ENCODE results near the gene ADAMTS12. TPM values are rescaled to one million over a fixed set of nuclear protein-coding genes. Genes with fewer than 3 reads are reported as not detected.

The ADAMTS12 gene
- total and polyA plus RNA-seq, 2 donors (not counting 1 experiment from before 2014, with no cell fraction given): 10.7 to 44.8 TPM

DNA sequence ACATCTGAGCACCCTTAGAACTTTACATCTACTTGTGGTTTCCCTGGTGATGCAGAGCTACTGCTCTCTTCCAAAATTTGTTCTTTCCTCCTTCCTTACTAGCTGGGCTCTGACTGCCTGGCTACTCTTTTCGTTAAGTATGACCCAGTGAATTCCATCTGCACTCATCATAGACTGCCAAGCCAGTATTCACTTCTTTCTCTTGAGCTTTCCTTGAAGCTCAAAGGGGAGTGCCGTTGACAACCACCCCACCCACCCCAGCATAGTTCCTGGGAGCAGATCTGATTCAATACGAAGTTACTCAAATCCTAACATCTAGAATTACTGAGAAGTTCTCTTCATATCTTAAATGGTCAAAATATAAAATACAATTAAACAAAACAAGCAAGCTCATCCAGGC, 190.5 kb downstream of the ADAMTS12 start:
- Histone ChIP-seq H3K79me2 (ENCODE audit: control insufficient read depth, insufficient read depth, low read length) (no peaks in the 10 kb centered on the region), H3K4me2 (ENCODE audit: extremely low read depth, insufficient read depth, low read length) (no peak overlapping the region), H3K9ac (ENCODE audit: insufficient read depth, low read length) (no peak overlapping the region), H2AFZ (ENCODE audit: low read length) (no peak overlapping the region), H3K9me3 (ENCODE audit: control insufficient read depth, insufficient read depth, low read depth, low read length) (no peaks in the 10 kb centered on the region), H3K4me3 (replicated peaks in 1 of 4; ENCODE audit: control extremely low read depth in 1 of 4, insufficient read depth in 1 of 4, low read depth in 3 of 4, low read length in 4 of 4) (no peak overlapping the region), H3K4me1 (ENCODE audit: control insufficient read depth, extremely low read depth, insufficient read depth, low read length) (no peaks in the 10 kb centered on the region), H3K27me3 (ENCODE audit: control insufficient read depth, insufficient read depth, low read length) (no peaks in the 10 kb centered on the region), H4K20me1 (ENCODE audit: control insufficient read depth, extremely low read depth, insufficient read depth, low read length) (no peaks in the 10 kb centered on the region), H3K36me3 (ENCODE audit: control insufficient read depth, insufficient read depth, low read length) (no peaks in the 10 kb centered on the region), H3K27ac (ENCODE audit: insufficient read depth, low read length) (no peak overlapping the region)
- peak in 1 of 2 donors; percentile 83 for DNase-seq (ENCODE audit: low read depth in 2 of 2)
- TF ChIP-seq, protein P1, sequence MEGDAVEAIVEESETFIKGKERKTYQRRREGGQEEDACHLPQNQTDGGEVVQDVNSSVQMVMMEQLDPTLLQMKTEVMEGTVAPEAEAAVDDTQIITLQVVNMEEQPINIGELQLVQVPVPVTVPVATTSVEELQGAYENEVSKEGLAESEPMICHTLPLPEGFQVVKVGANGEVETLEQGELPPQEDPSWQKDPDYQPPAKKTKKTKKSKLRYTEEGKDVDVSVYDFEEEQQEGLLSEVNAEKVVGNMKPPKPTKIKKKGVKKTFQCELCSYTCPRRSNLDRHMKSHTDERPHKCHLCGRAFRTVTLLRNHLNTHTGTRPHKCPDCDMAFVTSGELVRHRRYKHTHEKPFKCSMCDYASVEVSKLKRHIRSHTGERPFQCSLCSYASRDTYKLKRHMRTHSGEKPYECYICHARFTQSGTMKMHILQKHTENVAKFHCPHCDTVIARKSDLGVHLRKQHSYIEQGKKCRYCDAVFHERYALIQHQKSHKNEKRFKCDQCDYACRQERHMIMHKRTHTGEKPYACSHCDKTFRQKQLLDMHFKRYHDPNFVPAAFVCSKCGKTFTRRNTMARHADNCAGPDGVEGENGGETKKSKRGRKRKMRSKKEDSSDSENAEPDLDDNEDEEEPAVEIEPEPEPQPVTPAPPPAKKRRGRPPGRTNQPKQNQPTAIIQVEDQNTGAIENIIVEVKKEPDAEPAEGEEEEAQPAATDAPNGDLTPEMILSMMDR (conservative IDR thresholded peaks at IDR 0.05 in 1 of 2, IDR thresholded peaks at IDR 0.05 in 1 of 2; ENCODE audit: low read depth in 1 of 2, low read length in 2 of 2): no peak
- no peak for TF ChIP-seq EZH2 (IDR thresholded peaks at IDR 0.05; ENCODE audit: low read length, missing control alignments)

DNA sequence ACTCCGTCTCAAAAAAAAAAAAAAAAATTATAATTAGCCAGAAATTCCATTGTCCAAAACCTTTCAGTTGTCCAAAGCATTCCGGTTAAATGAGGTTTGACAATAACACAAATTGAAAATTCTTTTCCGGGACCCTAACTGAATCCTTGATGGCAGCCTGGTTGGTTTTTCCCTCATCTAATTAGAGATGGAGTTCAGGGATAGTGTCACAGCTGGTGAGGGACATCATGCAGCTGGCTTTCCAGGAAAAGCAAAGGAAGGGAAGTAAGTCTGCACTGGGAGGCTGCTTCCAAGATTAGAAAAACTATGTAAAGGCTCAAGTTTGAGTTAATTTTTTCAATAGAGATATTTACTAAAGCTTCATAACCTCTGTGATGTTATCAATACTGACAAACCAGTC, 195.4 kb downstream of the ADAMTS12 start:
- Histone ChIP-seq H3K79me2 (ENCODE audit: control insufficient read depth, insufficient read depth, low read length) (no peaks in the 10 kb centered on the region), H3K9ac (ENCODE audit: insufficient read depth, low read length) (no peak overlapping the region), H3K4me3 (replicated peaks in 1 of 4; ENCODE audit: control extremely low read depth in 1 of 4, insufficient read depth in 1 of 4, low read depth in 3 of 4, low read length in 4 of 4) (no peak overlapping the region), H3K27me3 (ENCODE audit: control insufficient read depth, insufficient read depth, low read length) (no peaks in the 10 kb centered on the region), H3K4me2 (ENCODE audit: extremely low read depth, insufficient read depth, low read length) (no peak overlapping the region), H3K9me3 (ENCODE audit: control insufficient read depth, insufficient read depth, low read depth, low read length) (no peaks in the 10 kb centered on the region), H3K4me1 (ENCODE audit: control insufficient read depth, extremely low read depth, insufficient read depth, low read length) (peaks cover 2% of the 10 kb centered on the region), H3K27ac (ENCODE audit: insufficient read depth, low read length) (no peak overlapping the region), H4K20me1 (ENCODE audit: control insufficient read depth, extremely low read depth, insufficient read depth, low read length) (no peaks in the 10 kb centered on the region), H2AFZ (ENCODE audit: low read length) (no peak overlapping the region), H3K36me3 (ENCODE audit: control insufficient read depth, insufficient read depth, low read length) (no peaks in the 10 kb centered on the region)
- DNase-seq (ENCODE audit: low read depth in 2 of 2): no peak
- no peak for TF ChIP-seq EZH2 (IDR thresholded peaks at IDR 0.05; ENCODE audit: low read length, missing control alignments)
- TF ChIP-seq, protein P1 (conservative IDR thresholded peaks at IDR 0.05 in 1 of 2, IDR thresholded peaks at IDR 0.05 in 1 of 2; ENCODE audit: low read depth in 1 of 2, low read length in 2 of 2): no peak

DNA sequence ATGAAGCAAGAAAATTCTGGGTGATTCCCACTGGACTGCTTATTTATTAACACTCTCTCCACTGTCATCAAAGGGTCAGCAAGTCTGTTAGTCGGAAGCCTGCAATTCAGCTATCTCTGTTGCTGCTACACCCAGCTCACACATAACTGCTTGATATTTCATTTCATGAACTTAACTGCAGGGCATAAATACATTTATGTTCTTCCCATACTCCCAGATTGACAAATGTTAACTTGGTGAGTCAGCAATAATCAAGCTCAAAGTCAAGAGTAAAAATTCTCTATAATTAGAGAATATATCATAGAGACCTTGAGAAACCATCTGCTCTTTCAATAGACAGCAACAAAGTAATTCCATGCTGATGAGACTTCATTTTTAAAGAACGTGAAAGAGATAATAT, 198.8 kb downstream of the ADAMTS12 start:
- TF ChIP-seq EZH2 (IDR thresholded peaks at IDR 0.05; ENCODE audit: low read length, missing control alignments): no peak
- TF ChIP-seq, protein P1 (conservative IDR thresholded peaks at IDR 0.05 in 1 of 2, IDR thresholded peaks at IDR 0.05 in 1 of 2; ENCODE audit: low read depth in 1 of 2, low read length in 2 of 2): no peak
- Histone ChIP-seq H3K36me3 (ENCODE audit: control insufficient read depth, insufficient read depth, low read length) (no peaks in the 10 kb centered on the region), H3K9me3 (ENCODE audit: control insufficient read depth, insufficient read depth, low read depth, low read length) (no peaks in the 10 kb centered on the region), H4K20me1 (ENCODE audit: control insufficient read depth, extremely low read depth, insufficient read depth, low read length) (no peaks in the 10 kb centered on the region), H3K4me2 (ENCODE audit: extremely low read depth, insufficient read depth, low read length) (no peak overlapping the region), H3K27ac (ENCODE audit: insufficient read depth, low read length) (no peak overlapping the region), H3K4me3 (replicated peaks in 1 of 4; ENCODE audit: control extremely low read depth in 1 of 4, insufficient read depth in 1 of 4, low read depth in 3 of 4, low read length in 4 of 4) (no peak overlapping the region), H2AFZ (ENCODE audit: low read length) (no peak overlapping the region), H3K27me3 (ENCODE audit: control insufficient read depth, insufficient read depth, low read length) (no peaks in the 10 kb centered on the region), H3K79me2 (ENCODE audit: control insufficient read depth, insufficient read depth, low read length) (no peaks in the 10 kb centered on the region), H3K4me1 (ENCODE audit: control insufficient read depth, extremely low read depth, insufficient read depth, low read length) (peaks cover 4% of the 10 kb centered on the region), H3K9ac (ENCODE audit: insufficient read depth, low read length) (no peak overlapping the region)
- peak in 1 of 2 donors; percentile 25 for DNase-seq (ENCODE audit: low read depth in 2 of 2)
